Gastrocnemius medialis (tissue), 4 donors: ENCODE data around the gene CDK3.

ENCODE experiments used
- CTCF ChIP-seq, 5 experiments: fragments of 450-650 bp in 3 of 5; fragments of 200-600 bp in 2 of 5; sonication (generic) in 2 of 5; IDR thresholded peaks in 4 of 5; conservative IDR thresholded peaks in 1 of 5; 1 replicate in 4 of 5; 2 replicates in 1 of 5; pipeline ENCODE4 v1.5.1; 2016 to 2019; ENCODE audit warnings: antibody characterized with exemption in 5 of 5, mild to moderate bottlenecking in 3 of 5, moderate library complexity in 3 of 5
- POLR2A ChIP-seq, 2 donors: fragments of 450-650 bp; IDR thresholded peaks; one replicate each; pipeline ENCODE4 v1.6.1; 2017; ENCODE audit warnings: antibody characterized with exemption in 2 of 2, mild to moderate bottlenecking in 2 of 2, moderate library complexity in 2 of 2

- TF ChIP-seq CTCF (IDR thresholded peaks at IDR 0.05 in 4 of 5, conservative IDR thresholded peaks at IDR 0.05 in 1 of 5) (no peak), POLR2A (IDR thresholded peaks at IDR 0.05) (no peak)
Observed at GRCh38 chr17:76039121-76039520, 38.5 kb downstream of the CDK3 start.
